Measurements from ENCODE around the gene ATG13.
"Not testable (repeated sequence)": the region's sequence is repeated elsewhere in the genome, so short reads cannot be mapped to it uniquely, and the experiment has no call there.

ATG13 gene

GRCh38 chr11:46617134-46617971 is at the start of gene ATG13, which contains the start of gene HARBI1:
ATG13 (plus strand) TSS chr11:46617553; CDS start chr11:46644292, 26,739 bp downstream.
HARBI1 (minus strand) TSS chr11:46617227; CDS start chr11:46616237, 990 bp downstream.
- DNase-seq = peak; percentile 59

DNA sequence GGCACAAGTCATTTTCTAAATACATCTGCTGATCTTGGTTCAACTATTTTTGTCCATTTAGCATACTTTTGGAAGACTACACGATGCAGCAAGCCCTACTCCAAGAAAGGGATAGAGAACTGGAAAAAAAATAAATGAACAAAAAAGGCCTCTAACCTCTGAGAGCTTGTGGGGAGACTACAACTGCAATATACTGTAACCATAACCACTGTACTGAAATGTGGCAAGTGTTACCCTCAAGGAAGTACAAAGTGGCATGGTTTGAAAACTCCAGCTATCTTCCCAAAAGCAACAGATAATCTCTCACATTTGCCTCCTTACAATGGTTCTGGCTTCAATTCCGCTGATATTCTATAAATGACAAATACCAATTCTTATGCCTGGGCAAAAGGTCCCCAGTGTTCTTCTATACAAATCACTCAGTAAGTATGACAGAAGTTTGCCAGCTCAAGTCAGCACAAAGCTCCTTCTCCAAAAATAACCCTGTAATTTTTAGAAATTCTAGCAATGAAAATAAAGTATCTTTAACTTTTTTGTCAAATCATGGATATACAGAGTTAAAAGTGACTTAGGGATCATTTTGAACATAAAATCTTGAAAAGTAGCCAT is 46.5 kb upstream of the ATG13 start:
- no peak for DNase-seq

GRCh38 chr11:46574656-46575055 is 42.7 kb upstream of the ATG13 start:
- no peak for DNase-seq

- DNase-seq = no peak
Measured at GRCh38 chr11:46577058-46577457, 40.3 kb upstream of the ATG13 start.

- no peak for DNase-seq
Measured at GRCh38 chr11:46582588-46582987, 34.8 kb upstream of the ATG13 start.

GRCh38 chr11:46583513-46583912 is 33.8 kb upstream of the ATG13 start:
- DNase-seq = not testable (repeated sequence)

- DNase-seq = no peak
Measured at GRCh38 chr11:46588131-46588530, 29.2 kb upstream of the ATG13 start.

- DNase-seq = no peak
Measured at GRCh38 chr11:46588915-46589314, 28.4 kb upstream of the ATG13 start.

GRCh38 chr11:46590740-46591605 is 26.4 kb upstream of the ATG13 start:
- DNase-seq = no peak

DNA sequence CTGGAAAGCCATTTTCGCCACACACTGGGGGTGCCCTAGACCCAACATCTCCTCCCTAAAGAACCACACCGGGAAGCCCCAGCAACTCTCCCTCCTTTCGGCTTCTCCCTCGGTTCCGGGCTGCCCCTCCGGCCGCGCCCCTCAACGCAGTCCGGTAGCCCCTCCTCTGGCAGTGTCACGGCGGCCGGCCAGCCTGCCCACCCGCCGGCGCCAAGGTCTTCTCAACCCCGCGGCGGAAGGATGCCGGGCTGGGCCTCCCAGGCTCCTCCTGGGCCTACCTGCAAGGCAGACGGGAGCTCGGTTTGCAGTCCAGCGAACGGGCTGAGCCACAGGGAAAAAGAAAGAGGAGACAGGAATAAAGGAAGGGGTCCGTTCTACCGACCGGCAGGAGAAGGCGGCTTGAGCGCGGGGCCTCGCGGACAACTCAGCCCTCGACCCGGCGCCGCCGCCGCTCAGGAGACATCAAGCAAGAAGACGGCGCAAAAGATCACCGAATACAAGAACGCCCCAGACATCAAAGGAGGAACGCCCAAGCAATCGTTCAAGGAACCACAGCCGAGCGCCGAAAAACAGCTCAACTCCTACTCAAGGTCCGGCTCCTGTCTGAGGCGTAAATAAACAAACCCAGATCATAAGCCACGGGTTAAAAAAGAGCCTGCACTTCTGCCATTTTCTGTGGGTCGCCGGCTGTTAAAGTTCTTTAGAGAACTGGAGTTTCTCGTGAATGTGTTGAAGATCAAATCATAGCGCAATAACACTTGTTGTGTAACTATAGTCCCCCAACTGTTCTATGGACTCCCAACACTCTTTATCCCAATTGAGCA is 23.6 kb upstream of the ATG13 start, which contains the start of gene AMBRA1:
AMBRA1 (minus strand) TSS at position 474 of the 824 bp plus-strand sequence. CDS start 45,643 bp downstream, outside the sequence.
- peak; percentile 82 for DNase-seq

DNA sequence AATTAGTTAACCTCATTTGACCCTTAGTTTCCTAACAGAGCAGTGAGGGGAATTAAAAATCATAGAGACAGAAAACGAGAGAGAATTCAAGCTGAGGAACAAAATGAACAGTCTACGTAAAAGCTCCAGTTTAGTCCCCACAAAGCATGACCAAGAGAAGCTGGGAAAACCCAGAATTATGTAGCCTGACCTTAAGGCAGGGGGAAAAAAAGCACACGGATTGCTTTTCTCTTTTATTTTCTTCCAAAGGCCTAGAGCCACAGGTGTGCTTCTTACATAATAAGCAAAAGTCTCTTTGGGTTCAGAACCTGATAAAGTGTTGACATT is 23.0 kb upstream of the ATG13 start:
- DNase-seq = no peak

GRCh38 chr11:46594785-46595184 is 22.6 kb upstream of the ATG13 start:
- no peak for DNase-seq

- no peak for DNase-seq
Measured at GRCh38 chr11:46597155-46597554, 20.2 kb upstream of the ATG13 start.

GRCh38 chr11:46597609-46598219 is 19.6 kb upstream of the ATG13 start:
- no peak for DNase-seq

DNA sequence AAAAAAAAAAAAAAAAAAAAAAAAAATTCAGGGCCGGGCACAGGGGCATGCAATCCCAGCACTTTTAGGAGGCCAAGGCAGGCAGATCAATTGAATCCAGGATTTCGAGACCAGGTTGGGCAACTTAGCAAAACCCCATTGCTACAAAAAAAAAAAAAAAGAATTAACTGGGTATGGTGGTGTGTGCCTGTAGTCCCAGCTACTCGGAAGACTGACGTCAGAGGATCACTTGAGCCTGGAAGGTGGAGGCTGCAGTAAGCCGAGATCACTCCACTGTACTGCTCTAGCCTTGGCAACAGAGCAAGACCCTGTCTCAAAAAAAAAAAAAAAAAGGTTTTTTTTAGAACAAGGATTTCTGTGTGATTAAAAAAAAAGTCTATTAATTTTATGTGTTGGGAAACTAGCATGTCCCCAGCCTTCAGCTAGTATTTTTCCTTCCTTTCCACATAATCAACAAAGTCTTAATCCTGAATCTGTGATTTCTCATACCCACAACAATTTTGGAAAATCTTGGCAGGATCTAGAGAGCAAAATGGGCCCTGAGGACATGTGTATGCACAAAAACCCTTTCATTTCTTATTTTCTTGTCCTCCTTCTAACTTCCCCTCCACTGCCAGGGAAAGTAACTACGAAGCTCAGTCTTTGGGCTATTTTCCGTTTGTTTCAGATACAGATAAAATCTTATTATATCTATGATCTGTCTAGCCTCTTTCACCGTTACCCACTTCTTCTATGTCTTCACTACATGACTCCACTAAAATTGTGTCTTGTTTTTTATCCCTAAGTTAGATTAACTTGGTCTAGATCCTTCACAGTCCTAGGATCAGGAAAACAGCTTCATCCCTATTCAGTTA is 17.8 kb upstream of the ATG13 start:
- no peak for DNase-seq

DNA sequence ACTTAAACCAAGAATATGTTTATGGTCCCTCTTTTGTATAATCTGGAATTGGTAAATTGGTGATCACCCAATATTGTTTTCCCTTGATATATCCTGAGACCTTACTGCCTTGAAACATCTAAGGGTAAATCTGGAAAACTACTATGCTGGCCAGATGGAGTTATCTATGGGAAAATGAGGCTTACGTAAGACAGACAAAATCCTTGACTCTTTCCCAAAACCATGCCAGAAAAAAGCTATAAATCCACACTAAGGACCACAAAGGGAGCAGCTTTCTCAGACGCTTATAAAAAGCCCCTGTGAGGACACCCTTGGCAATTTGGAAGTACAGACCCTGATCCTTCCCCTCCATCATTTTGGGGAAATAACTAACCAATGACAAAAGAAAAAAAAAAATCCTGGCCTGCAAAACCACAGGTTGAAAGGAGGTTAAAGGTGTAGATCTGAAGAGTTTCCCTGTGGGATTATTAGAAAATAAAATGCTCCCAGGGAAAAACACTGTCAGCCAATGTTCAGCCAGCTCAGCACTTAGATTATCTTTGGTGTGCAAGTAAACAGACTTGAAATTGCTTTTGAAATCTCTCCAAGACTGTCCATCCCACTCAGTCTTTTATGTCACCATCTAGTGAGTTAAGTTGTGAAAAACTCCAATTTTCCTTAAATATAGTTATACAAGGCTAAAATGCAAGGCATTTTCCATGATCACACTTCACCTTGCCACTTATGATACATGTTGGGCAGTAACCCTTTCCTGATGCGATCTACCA is 17.0 kb upstream of the ATG13 start:
- DNase-seq = no peak

DNA sequence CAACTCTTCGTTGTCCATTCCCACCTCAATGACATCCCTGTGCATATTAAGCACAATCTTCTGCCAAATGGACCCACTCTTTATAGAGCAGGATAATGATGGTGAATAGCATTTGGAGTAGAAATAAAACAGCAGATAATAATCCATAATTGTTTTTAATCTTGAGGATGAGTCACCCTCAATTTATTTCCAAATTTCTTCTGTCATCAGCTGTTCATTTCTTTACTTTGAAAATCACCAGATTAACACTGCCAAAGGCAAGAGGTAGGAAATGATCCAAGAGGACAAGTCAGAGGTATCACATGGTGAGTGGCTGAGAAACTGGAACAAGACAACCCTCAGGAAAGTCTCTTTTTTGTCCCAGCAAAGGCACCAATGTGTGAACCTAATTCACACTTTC is 16.2 kb upstream of the ATG13 start:
- no peak for DNase-seq

GRCh38 chr11:46603704-46604308 is 13.5 kb upstream of the ATG13 start:
- DNase-seq = no peak

GRCh38 chr11:46604796-46605195 is 12.6 kb upstream of the ATG13 start:
- DNase-seq = no peak

- no peak for DNase-seq
Measured at GRCh38 chr11:46607516-46607915, 9.8 kb upstream of the ATG13 start.

Measured in NCI-H2081 treated with DMSO at 0.1 percent for 48 hours (cell line).